GM23338 (cell line): ENCODE results near the gene SIX5.
"Not testable (repeated sequence)": the region's sequence is repeated elsewhere in the genome, so short reads cannot be mapped to it uniquely, and the experiment has no call there.

Source experiments
- CREB1 ChIP-seq: fragments of 250-450 bp; sonication (Bioruptor Pico); IDR thresholded peaks from 2 replicates; pipeline ENCODE4 v1.5.0; 2020; ENCODE audit warnings: low read depth, mild to moderate bottlenecking, moderate library complexity
- CTCF ChIP-seq, 2 experiments: fragments of 200-600 bp in 1 of 2; sonication (generic) in 1 of 2; conservative IDR thresholded peaks; 2 replicates each; pipeline versions ENCODE4 v1.5.1 to v1.6.1; 2016 to 2017; ENCODE audit warnings: antibody characterized with exemption in 2 of 2, low read depth in 2 of 2, mild to moderate bottlenecking in 2 of 2, moderate library complexity in 1 of 2
- EZH2 ChIP-seq: fragments of 200-600 bp; sonication (generic); IDR thresholded peaks from one replicate; pipeline ENCODE4 v1.8.0; 2017; ENCODE audit warnings: antibody characterized with exemption, mild to moderate bottlenecking, low read depth; ENCODE audit not compliant: unreplicated experiment
- EZH2phosphoT487 ChIP-seq: fragments of 200-600 bp; sonication (generic); IDR thresholded peaks from one replicate; pipeline ENCODE4 v1.8.1; 2018; ENCODE audit warnings: antibody characterized with exemption; ENCODE audit not compliant: unreplicated experiment
- JUNB ChIP-seq: IDR thresholded peaks from one replicate; pipeline ENCODE4 v1.6.1; 2016; ENCODE audit warnings: antibody characterized with exemption; ENCODE audit not compliant: unreplicated experiment
- NANOG ChIP-seq: IDR thresholded peaks from 2 replicates; pipeline ENCODE4 v1.6.1; 2016; ENCODE audit warnings: antibody characterized with exemption, borderline replicate concordance
- POLR2AphosphoS5 ChIP-seq: IDR thresholded peaks from 2 replicates; pipeline ENCODE4 v1.6.1; 2016; ENCODE audit warnings: antibody characterized with exemption, low read depth
- STAT1 ChIP-seq: IDR thresholded peaks from one replicate; pipeline ENCODE4 v1.6.1; 2016; ENCODE audit warnings: antibody characterized with exemption; ENCODE audit not compliant: unreplicated experiment
- ZNF114 ChIP-seq: fragments of 250-450 bp; sonication (Bioruptor Pico); IDR thresholded peaks from 2 replicates; pipeline ENCODE4 v1.5.0; 2020; ENCODE audit warnings: mild to moderate bottlenecking, moderate library complexity
- TF ChIP-seq, protein P1 (sequence below): IDR thresholded peaks from one replicate; pipeline ENCODE4 v1.6.1; 2018; ENCODE audit warnings: antibody characterized with exemption; ENCODE audit not compliant: unreplicated experiment

GRCh38 chr19:45799541-45799940 lies 30.5 kb upstream of the SIX5 start:
- not testable (repeated sequence) for TF ChIP-seq EZH2; CTCF (conservative IDR thresholded peaks at IDR 0.05; ENCODE audit: low read depth in 2 of 2); POLR2AphosphoS5; JUNB; NANOG; ZNF114 (CRISPR knock-in tag); EZH2phosphoT487; CREB1; STAT1
- TF ChIP-seq, protein P1, sequence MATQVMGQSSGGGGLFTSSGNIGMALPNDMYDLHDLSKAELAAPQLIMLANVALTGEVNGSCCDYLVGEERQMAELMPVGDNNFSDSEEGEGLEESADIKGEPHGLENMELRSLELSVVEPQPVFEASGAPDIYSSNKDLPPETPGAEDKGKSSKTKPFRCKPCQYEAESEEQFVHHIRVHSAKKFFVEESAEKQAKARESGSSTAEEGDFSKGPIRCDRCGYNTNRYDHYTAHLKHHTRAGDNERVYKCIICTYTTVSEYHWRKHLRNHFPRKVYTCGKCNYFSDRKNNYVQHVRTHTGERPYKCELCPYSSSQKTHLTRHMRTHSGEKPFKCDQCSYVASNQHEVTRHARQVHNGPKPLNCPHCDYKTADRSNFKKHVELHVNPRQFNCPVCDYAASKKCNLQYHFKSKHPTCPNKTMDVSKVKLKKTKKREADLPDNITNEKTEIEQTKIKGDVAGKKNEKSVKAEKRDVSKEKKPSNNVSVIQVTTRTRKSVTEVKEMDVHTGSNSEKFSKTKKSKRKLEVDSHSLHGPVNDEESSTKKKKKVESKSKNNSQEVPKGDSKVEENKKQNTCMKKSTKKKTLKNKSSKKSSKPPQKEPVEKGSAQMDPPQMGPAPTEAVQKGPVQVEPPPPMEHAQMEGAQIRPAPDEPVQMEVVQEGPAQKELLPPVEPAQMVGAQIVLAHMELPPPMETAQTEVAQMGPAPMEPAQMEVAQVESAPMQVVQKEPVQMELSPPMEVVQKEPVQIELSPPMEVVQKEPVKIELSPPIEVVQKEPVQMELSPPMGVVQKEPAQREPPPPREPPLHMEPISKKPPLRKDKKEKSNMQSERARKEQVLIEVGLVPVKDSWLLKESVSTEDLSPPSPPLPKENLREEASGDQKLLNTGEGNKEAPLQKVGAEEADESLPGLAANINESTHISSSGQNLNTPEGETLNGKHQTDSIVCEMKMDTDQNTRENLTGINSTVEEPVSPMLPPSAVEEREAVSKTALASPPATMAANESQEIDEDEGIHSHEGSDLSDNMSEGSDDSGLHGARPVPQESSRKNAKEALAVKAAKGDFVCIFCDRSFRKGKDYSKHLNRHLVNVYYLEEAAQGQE, result not testable (repeated sequence)
